BLaER1 (cell line): ENCODE results near the gene ITGA1.
"Not testable (repeated sequence)": the region's sequence is repeated elsewhere in the genome, so short reads cannot be mapped to it uniquely, and the experiment has no call there.

ENCODE experiments used
- H3K27ac ChIP-seq: shearing (Covaris generic); formaldehyde crosslinking; 2 replicates; pipeline ENCODE4 v1.8.1; 2022
- H3K27me3 ChIP-seq: shearing (Covaris generic); formaldehyde crosslinking; 2 replicates; pipeline ENCODE4 v1.8.1; 2022
- H3K36me3 ChIP-seq: shearing (Covaris generic); formaldehyde crosslinking; 2 replicates; pipeline ENCODE4 v1.8.1; 2022
- H3K4me1 ChIP-seq: shearing (Covaris generic); formaldehyde crosslinking; 2 replicates; pipeline ENCODE4 v1.8.1; 2022
- H3K4me2 ChIP-seq: shearing (Covaris generic); formaldehyde crosslinking; 2 replicates; pipeline ENCODE4 v1.8.1; 2022
- H3K4me3 ChIP-seq: shearing (Covaris generic); formaldehyde crosslinking; 2 replicates; pipeline ENCODE4 v1.8.1; 2022
- H3K9ac ChIP-seq: shearing (Covaris generic); formaldehyde crosslinking; 2 replicates; pipeline ENCODE4 v1.8.1; 2022
- H3K9me3 ChIP-seq: shearing (Covaris generic); formaldehyde crosslinking; 2 replicates; pipeline ENCODE4 v1.8.1; 2022
- H4K20me1 ChIP-seq: shearing (Covaris generic); formaldehyde crosslinking; 2 replicates; pipeline ENCODE4 v1.8.1; 2022
- Cebpa-rat ChIP-seq: shearing (Covaris generic); IDR thresholded peaks from 2 replicates; pipeline ENCODE4 v1.8.1; 2022

The ITGA1 gene

DNA sequence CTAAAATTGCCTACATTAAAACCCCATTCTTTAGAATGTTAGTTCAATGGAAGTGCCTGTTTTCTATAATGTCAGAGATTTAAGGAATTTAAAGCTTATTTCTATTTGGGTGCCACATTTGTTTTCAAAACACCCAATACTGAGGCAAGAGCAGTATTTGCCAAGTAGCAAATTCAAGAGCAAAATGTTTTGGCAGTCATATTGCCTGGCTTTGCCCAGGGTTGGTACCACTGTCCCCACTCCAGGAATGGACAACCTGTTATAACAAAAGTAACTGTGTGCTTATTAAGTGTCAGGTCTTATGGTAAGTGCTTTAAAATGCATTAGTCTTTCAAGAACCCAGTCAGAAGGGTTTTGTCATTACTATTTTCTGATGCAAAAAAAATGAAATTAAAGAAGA is 19.3 kb downstream of the ITGA1 start:
- H3K27ac ChIP-seq, result no peak overlapping the region
- no peaks in the 10 kb centered on the region for H3K27me3 ChIP-seq
- H3K4me2 ChIP-seq, result no peak overlapping the region
- no peaks in the 10 kb centered on the region for H3K9me3 ChIP-seq
- H3K9ac ChIP-seq, result no peak overlapping the region
- peaks cover 9% of the 10 kb centered on the region; the same call in 1 of the 2 replicates for H3K36me3 ChIP-seq
- H3K4me1 ChIP-seq, result peaks cover 20% of the 10 kb centered on the region
- peaks cover 29% of the 10 kb centered on the region for H4K20me1 ChIP-seq
- H3K4me3 ChIP-seq, result no peak overlapping the region
- TF ChIP-seq Cebpa-rat, result no peak

DNA sequence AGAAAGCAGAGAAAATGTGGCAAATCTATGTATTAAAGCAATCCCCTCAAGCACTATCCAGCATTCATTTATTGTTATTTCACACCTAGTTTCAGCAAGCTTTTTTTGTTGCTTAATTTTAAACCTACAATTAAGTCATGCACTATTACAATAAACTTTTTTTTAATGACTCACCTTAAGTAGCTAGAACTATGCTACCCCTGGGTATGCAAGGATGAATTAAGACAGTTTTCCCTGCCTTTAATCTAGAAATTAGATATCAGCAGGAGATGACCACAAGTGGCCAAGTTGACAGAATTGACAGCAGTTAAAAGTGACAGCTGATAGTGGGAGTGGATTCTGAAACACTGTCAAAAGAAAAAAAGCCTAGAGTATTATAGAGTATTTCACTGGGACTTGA is 20.0 kb downstream of the ITGA1 start:
- Histone ChIP-seq H3K9me3 (no peaks in the 10 kb centered on the region), H3K4me1 (peaks cover 14% of the 10 kb centered on the region), H3K4me2 (no peak overlapping the region), H3K36me3 (peaks cover 9% of the 10 kb centered on the region; the same call in 1 of the 2 replicates), H3K4me3 (no peak overlapping the region), H4K20me1 (peaks cover 22% of the 10 kb centered on the region), H3K27ac (no peak overlapping the region), H3K9ac (no peak overlapping the region), H3K27me3 (no peaks in the 10 kb centered on the region)
- no peak for TF ChIP-seq Cebpa-rat

DNA sequence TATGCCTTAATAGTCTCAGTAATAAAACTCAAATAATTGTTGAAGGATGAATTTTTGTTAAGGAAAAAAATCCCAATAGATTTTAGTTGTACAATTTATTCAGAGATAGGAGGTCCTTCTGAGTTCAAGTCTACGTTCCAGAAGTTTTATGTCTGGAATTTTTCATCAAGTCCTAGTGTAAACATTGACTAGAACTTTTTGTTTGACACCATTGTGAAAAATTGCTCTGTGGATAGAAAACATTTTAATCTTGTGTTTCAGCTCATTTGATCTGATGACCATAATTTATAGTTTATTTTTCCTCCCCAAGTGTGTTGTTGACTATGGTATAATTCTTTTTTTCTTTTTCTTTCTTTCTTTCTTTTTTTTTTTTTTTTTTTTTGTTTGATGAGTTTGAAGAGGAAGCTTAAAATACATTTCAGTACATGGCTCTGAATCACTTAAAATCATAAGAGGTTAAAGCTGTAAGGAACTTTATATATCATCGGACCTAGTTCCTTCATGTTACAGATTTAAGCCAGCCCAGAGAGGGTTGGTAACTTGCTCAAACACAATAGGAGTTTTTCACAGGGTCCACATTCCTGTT is 20.7 kb downstream of the ITGA1 start:
- Histone ChIP-seq H3K27ac (no peak overlapping the region), H3K4me2 (no peak overlapping the region), H3K4me3 (no peak overlapping the region), H3K27me3 (no peaks in the 10 kb centered on the region), H3K9me3 (no peaks in the 10 kb centered on the region), H4K20me1 (peaks cover 16% of the 10 kb centered on the region), H3K4me1 (peaks cover 7% of the 10 kb centered on the region; the same call in 1 of the 2 replicates), H3K36me3 (peaks cover 7% of the 10 kb centered on the region; the same call in 1 of the 2 replicates), H3K9ac (no peak overlapping the region)
- no peak for TF ChIP-seq Cebpa-rat

DNA sequence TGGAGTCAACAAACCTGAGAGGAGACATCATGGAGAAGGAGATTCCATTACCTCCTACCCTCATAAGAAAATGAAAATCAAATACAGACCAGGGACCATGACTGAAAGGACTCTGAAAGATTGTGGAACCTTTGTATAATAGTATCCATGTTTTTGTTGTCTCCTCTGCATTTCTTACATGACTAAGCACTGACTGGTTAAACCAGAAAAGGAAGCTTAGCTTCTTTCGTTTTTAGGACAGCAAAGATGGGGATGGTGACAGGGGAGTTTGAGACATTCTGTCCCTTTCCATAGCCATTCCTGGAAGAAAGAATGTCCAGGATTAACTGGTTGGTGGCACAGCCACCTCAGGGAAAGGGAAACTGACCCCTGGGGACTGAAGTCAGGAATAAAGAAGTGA is 22.2 kb downstream of the ITGA1 start:
- TF ChIP-seq Cebpa-rat, result no peak
- H3K4me3 ChIP-seq, result no peak overlapping the region
- no peak overlapping the region for H3K27ac ChIP-seq
- no peaks in the 10 kb centered on the region for H3K4me1 ChIP-seq
- no peak overlapping the region for H3K9ac ChIP-seq
- peaks cover 4% of the 10 kb centered on the region; the same call in 1 of the 2 replicates for H4K20me1 ChIP-seq
- no peak overlapping the region for H3K4me2 ChIP-seq
- no peaks in the 10 kb centered on the region for H3K27me3 ChIP-seq
- peaks cover 4% of the 10 kb centered on the region; the same call in 1 of the 2 replicates for H3K36me3 ChIP-seq
- no peaks in the 10 kb centered on the region for H3K9me3 ChIP-seq

DNA sequence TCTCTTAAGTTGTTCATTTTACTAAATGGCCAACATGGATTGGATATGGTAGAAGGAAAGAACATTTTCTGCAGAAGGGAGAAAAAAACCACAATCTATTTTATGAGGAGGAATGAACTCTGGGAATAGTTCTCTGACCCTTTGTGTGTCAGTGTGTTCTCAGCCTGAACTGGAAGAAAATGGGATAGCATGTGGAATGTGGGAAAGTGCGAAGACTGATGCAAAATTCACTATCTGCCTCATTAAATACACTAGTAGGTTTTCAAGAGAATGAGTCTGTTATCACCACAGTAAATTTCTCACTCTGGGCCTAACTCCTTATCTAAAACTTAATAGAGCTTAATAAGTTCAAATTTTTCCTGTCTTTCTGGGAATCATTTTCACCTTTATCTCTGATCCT is 22.7 kb downstream of the ITGA1 start:
- no peak for TF ChIP-seq Cebpa-rat
- Histone ChIP-seq H3K4me3 (no peak overlapping the region), H3K36me3 (no peaks in the 10 kb centered on the region), H3K27ac (no peak overlapping the region), H3K27me3 (no peaks in the 10 kb centered on the region), H4K20me1 (no peaks in the 10 kb centered on the region; the same call in 1 of the 2 replicates), H3K9ac (no peak overlapping the region), H3K9me3 (no peaks in the 10 kb centered on the region), H3K4me1 (no peaks in the 10 kb centered on the region), H3K4me2 (no peak overlapping the region)

DNA sequence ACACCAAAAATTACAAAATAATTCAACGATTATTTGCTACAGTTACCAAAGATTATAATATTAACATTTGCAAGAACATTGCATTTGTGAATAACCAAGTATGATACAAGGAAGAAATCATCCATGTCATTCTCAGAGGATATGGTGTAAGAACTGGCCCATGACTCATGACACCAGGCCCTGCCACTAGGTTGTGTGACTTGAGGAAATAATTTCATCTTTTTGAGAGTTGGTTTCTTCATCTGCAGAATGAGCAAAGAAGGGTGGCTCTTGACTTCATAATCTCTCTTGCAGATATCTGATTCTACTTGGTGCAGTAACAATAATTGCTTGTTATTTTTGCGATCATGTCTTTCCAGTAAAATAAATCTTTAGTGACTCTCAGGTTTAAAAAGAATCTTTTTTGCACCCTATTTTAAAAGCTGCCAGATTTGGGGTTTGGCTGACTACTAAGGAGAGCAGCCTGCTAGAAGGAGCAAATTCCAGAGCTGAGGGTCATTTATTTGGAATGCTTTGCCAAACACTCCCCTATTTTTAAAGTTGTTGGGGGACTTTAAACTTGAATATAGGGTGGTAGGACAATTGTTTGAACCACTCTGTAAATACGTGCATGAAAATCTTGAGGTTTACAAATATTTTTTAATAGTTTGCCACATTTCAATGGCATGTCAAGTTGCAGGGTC is 23.5 kb downstream of the ITGA1 start:
- Histone ChIP-seq H3K4me2 (no peak overlapping the region), H3K27ac (no peak overlapping the region), H3K4me1 (no peaks in the 10 kb centered on the region), H4K20me1 (no peaks in the 10 kb centered on the region), H3K27me3 (no peaks in the 10 kb centered on the region), H3K36me3 (no peaks in the 10 kb centered on the region), H3K4me3 (no peak overlapping the region), H3K9ac (no peak overlapping the region), H3K9me3 (no peaks in the 10 kb centered on the region)
- no peak for TF ChIP-seq Cebpa-rat

DNA sequence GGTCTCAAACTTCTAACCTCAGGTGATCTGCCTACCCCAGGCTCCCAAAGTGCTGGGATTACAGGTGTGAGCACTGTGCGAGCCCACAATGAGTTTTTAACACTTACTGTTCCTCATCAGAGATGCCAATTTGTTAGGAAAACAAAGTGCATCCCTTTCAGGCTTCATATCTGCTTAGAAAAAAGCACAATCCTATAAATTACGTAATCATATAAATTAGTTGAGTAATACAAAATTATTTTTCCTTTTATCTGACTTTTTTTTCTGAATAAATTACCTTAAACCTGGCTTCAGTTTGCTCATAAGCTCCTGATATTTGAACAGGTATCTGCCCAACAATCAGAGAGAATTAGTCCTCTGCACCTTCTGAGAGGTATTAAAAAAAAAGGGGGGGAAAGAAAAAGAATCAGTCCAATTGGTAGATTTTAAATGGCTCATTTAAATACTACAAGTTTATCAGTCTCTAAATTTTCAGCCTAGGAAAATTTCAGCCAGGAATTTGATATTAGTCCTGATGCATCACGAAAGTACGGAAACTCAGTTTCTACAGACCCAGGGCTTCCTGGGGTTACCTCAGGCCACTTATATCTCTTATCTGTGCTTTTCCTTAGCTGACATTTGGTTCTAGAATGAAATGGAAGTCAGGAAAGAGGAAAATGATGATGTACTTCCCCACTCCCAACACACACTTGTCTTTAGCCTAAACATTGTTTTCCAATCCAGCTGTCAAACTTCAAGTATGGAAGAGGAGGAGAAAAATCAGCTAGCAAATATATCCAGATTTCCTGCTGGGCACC is 26.8 kb downstream of the ITGA1 start:
- Histone ChIP-seq H3K4me3 (no peak overlapping the region), H3K36me3 (no peaks in the 10 kb centered on the region), H3K9ac (no peak overlapping the region), H3K9me3 (no peaks in the 10 kb centered on the region), H3K4me2 (no peak overlapping the region), H3K4me1 (no peaks in the 10 kb centered on the region), H3K27ac (no peak overlapping the region), H4K20me1 (no peaks in the 10 kb centered on the region), H3K27me3 (no peaks in the 10 kb centered on the region)
- no peak for TF ChIP-seq Cebpa-rat

DNA sequence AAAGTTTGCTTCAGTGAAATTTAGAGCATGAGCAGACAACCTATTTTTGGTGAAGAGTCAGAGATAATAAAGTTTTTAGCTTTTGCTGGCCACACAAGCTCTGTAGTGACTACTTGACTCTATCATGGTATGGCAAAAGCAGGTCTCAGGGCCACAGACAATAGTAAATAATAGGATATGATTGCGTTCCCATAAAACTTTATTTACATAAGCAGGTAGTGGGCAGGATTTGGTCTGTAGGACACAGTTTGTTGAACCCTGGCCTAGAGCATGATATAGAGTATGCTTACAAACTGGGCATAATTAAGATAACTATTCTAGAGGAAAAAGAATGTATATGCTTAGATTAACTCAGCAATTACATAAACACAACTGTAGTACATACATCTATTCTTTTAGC is 30.1 kb downstream of the ITGA1 start:
- no peak overlapping the region for H3K27ac ChIP-seq
- no peak for TF ChIP-seq Cebpa-rat
- H3K4me2 ChIP-seq, result no peak overlapping the region
- no peak overlapping the region for H3K9ac ChIP-seq
- H3K27me3 ChIP-seq, result no peaks in the 10 kb centered on the region
- no peaks in the 10 kb centered on the region for H3K9me3 ChIP-seq
- H4K20me1 ChIP-seq, result no peaks in the 10 kb centered on the region
- no peaks in the 10 kb centered on the region for H3K4me1 ChIP-seq
- no peak overlapping the region for H3K4me3 ChIP-seq
- no peaks in the 10 kb centered on the region for H3K36me3 ChIP-seq

DNA sequence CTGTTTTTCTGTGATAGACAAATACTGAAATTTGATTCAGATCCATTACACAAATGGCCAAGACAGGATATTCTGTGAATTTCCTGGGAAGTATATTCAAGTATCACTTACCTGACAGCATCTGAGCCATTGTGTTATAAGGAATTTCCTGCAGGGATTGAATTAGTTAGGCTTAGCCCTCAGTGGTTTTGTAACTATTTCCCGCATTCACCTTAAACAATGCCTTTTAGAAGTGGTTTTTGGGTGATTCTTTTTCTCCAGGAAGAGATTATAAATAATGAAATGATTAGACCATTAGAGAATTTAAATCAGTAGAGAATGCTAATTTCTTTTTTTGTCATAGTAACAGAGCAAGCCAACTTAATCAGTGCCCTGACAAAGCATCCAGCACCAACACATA is 30.6 kb downstream of the ITGA1 start:
- Histone ChIP-seq H3K4me3 (no peak overlapping the region), H3K27ac (no peak overlapping the region), H3K27me3 (no peaks in the 10 kb centered on the region), H3K36me3 (no peaks in the 10 kb centered on the region), H3K9ac (no peak overlapping the region), H3K4me1 (no peaks in the 10 kb centered on the region), H3K4me2 (no peak overlapping the region), H3K9me3 (no peaks in the 10 kb centered on the region), H4K20me1 (no peaks in the 10 kb centered on the region)
- TF ChIP-seq Cebpa-rat, result no peak

DNA sequence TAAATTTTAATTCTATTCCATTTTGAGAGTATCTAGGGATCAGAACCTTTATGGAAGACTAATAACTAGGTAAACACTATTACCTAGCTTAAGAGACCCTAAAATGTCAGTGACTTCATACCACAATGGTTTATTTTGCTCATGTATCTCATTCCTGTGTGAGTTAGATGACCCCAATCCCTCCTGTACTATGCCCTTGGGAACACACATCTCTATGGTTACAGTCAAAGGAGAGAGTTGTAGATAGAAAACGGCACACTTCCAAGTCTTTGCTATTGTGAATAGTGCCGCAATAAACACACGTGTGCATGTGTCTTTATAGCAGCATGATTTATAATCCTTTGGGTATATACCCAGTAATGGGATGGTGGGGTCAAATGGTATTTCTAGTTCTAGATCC is 31.1 kb downstream of the ITGA1 start:
- H3K4me1 ChIP-seq, H3K9ac ChIP-seq, H3K4me2 ChIP-seq, H3K27ac ChIP-seq, H3K27me3 ChIP-seq, H3K9me3 ChIP-seq, H4K20me1 ChIP-seq, H3K4me3 ChIP-seq, H3K36me3 ChIP-seq: not testable (repeated sequence)
